ENCODE measurements around the gene LAPTM5.
A peak's percentile ranks its signal among the peaks of the same experiment; 100 is the strongest.

The LAPTM5 gene

DNA sequence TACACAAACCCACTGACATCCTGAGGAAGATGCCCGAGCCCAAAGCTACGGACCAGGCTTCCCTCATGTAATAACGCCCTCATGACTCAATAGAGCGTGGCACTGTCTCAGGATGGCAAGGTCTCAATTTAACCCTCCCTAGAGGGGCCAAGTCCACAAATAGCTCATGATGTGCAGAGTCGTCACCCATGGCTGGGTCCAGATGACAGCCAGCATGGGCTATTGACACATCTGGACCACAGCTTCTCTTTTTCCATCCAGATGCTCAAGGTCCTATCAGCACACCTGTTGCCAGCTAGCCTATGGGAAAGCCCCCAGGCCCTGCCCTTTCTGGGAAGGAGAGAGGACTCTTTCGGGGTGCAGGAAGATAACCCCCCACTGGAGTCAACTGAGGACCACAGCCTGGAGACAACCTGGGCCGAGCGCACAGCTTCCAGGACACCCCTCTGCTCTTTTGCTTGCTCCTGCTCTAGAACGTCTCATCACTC, 2.8 kb downstream of the LAPTM5 start:
- peak overlapping the region; percentile 88 for H3K4me3 ChIP-seq (ENCODE audit: low read depth, low read length)
- TF ChIP-seq CTCF (IDR thresholded peaks at IDR 0.05; ENCODE audit: insufficient read depth, low read depth, low read length, missing control alignments): no peak
- peak; percentile 94 for DNase-seq (ENCODE audit: low read depth)

DNA sequence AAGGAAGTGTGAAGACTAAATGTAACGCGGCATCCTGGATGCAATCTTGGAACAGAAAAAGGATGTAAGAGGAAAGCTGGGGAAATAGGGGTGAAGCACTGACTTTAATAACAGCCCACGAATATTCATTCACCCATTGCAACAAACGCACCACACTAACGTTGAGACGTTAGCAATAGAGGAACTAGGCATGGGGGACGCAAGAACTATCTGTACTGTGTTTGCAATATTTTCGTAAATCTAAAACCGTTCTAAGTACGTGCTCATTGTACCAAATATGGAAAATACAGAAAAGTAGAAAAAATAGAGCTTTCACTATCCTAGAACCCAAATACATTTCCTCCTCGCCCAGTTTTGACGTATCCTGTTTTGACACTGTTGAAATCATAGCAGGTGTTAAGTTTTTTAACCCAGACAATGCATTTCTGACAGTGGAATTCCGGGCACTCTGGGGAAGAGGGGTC, 3.9 kb downstream of the LAPTM5 start:
- peak; percentile 60 for DNase-seq (ENCODE audit: low read depth)
- peak overlapping the region; percentile 88 for H3K4me3 ChIP-seq (ENCODE audit: low read depth, low read length)
- TF ChIP-seq CTCF (IDR thresholded peaks at IDR 0.05; ENCODE audit: insufficient read depth, low read depth, low read length, missing control alignments): no peak

DNA sequence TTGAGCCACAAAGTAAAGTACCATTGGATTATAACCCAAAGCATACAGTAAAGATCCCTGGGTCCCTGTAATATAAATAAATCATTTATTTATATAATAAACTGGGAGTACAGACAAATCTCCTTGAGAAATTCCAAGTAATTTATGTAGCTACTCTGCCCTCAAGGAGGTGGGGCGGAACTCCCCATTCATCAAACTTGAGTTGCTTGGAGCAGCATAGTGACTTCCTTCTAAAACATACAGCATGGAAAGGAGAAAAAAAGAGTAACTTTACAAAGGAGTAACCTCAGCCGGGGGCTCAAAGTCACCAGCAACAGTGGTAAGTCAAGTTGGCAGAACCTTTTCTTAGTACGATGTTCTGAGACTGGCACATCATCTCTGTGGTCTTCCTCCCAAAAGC, 4.5 kb downstream of the LAPTM5 start:
- DNase-seq (ENCODE audit: low read depth): no peak
- TF ChIP-seq CTCF (IDR thresholded peaks at IDR 0.05; ENCODE audit: insufficient read depth, low read depth, low read length, missing control alignments): no peak
- H3K4me3 ChIP-seq (ENCODE audit: low read depth, low read length): peak overlapping the region; percentile 88

DNA sequence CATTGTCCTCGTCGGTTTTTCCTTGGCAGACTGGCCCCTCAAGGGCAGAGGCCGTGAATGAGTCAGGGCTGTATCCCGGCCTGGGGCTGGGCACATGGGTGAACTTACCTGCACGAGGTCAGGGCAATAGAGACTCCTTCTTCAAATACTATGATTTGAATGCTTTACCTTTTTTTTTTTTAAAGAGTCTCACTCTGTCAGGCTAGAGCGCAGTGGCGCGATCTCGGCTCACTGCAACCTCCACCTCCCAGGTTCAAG, 5.0 kb downstream of the LAPTM5 start:
- no peak for DNase-seq (ENCODE audit: low read depth)
- H3K4me3 ChIP-seq (ENCODE audit: low read depth, low read length): peak overlapping the region; percentile 88
- TF ChIP-seq CTCF (IDR thresholded peaks at IDR 0.05; ENCODE audit: insufficient read depth, low read depth, low read length, missing control alignments): no peak

GRCh38 chr1:30751830-30752650, 5.5 kb downstream of the LAPTM5 start:
- DNase-seq (ENCODE audit: low read depth): peak; percentile 54
- H3K4me3 ChIP-seq (ENCODE audit: low read depth, low read length): peak overlapping the region; percentile 88
- no peak for TF ChIP-seq CTCF (IDR thresholded peaks at IDR 0.05; ENCODE audit: insufficient read depth, low read depth, low read length, missing control alignments)

- peak; percentile 86 for DNase-seq (ENCODE audit: low read depth)
- H3K4me3 ChIP-seq (ENCODE audit: low read depth, low read length): peak overlapping the region; percentile 88
- TF ChIP-seq CTCF (IDR thresholded peaks at IDR 0.05; ENCODE audit: insufficient read depth, low read depth, low read length, missing control alignments): no peak
Observed at GRCh38 chr1:30750731-30751291, 6.8 kb downstream of the LAPTM5 start.

Data from GM12865 (cell line).